ENCODE measurements around the gene GRK4. TPM values are rescaled to one million over a fixed set of nuclear protein-coding genes. Genes with fewer than 3 reads are reported as not detected.

The GRK4 gene
- total RNA-seq, 3 donors from 2014 or later (not counting 1 experiment from before 2014, with no cell fraction given): 2.0 to 6.4 (median 5.1) TPM

DNA sequence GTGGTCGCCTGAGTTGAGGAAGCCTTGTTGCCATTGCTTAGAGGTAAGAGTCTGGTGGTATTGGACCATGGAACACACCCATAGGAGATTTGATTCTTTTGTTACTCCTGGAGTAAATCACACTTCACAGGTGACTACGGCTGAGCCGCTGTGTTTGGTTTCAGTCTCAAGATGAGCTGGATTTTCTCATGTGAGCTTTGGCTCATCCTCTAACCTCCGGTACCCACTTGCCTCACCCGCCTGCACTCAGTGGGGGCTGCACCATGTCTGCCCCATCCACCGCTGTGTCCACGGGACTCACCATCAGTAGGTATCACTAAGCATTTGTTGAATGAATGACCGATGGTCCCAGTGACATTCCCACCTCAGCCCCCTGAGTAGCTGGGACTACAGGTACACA lies 58.3 kb downstream of the GRK4 start:
- no peaks in the 10 kb centered on the region for H3K4me1 ChIP-seq (ENCODE audit: control insufficient read depth, insufficient read depth, low read length)
- H3K9me3 ChIP-seq (ENCODE audit: control insufficient read depth, insufficient read depth, low read length): no peaks in the 10 kb centered on the region
- TF ChIP-seq, protein P1, sequence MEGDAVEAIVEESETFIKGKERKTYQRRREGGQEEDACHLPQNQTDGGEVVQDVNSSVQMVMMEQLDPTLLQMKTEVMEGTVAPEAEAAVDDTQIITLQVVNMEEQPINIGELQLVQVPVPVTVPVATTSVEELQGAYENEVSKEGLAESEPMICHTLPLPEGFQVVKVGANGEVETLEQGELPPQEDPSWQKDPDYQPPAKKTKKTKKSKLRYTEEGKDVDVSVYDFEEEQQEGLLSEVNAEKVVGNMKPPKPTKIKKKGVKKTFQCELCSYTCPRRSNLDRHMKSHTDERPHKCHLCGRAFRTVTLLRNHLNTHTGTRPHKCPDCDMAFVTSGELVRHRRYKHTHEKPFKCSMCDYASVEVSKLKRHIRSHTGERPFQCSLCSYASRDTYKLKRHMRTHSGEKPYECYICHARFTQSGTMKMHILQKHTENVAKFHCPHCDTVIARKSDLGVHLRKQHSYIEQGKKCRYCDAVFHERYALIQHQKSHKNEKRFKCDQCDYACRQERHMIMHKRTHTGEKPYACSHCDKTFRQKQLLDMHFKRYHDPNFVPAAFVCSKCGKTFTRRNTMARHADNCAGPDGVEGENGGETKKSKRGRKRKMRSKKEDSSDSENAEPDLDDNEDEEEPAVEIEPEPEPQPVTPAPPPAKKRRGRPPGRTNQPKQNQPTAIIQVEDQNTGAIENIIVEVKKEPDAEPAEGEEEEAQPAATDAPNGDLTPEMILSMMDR (IDR thresholded peaks at IDR 0.05): no peak
- DNase-seq (no peak), ATAC-seq (no peak)
- no peak overlapping the region for H3K4me3 Mint-ChIP-seq
- no peak overlapping the region for H3K4me3 ChIP-seq (ENCODE audit: low read length)
- no peaks in the 10 kb centered on the region for H3K36me3 ChIP-seq (ENCODE audit: control insufficient read depth, insufficient read depth, low read length)
- 84% methylated on average over 7 of the region's 8 CpGs for WGBS (ENCODE audit: insufficient coverage)
- no peak overlapping the region for H3K27ac Mint-ChIP-seq
- no peaks in the 10 kb centered on the region for H3K9me3 Mint-ChIP-seq
- peaks cover 10 to 12% of the 10 kb centered on the region in 2 donors for H3K27me3 Mint-ChIP-seq (ENCODE audit: low read depth in 2 of 2)
- no peaks in the 10 kb centered on the region for H3K27me3 ChIP-seq (ENCODE audit: control insufficient read depth, insufficient read depth, low read length)
- H3K27ac ChIP-seq (ENCODE audit: low read length): no peak overlapping the region
- intact Hi-C loops (cut with micrococcal nuclease): no loop called here
- H3K36me3 Mint-ChIP-seq: peaks cover 5% of the 10 kb centered on the region
- no peaks in the 10 kb centered on the region for H3K4me1 Mint-ChIP-seq

DNA sequence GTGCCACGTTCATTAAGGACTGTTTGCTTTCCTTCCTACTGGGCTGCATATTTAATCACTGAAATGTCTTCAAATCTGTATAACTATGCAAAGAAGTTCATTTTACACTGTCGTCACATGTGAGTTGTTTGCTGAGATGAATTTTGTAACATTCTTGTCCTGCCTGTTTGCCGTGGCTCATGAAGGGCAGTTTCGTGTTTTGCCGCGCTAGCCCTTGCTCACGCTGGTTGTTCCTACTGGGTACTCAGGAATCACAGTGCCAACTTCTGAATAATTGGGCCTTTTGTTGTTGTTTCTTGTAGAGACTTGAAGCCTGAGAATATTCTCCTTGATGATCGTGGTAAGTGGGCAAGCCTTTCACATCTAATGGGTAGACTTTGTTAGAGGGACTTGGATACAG lies 58.7 kb downstream of the GRK4 start:
- H3K4me3 ChIP-seq (ENCODE audit: low read length): no peak overlapping the region
- H3K27ac Mint-ChIP-seq: no peak overlapping the region
- DNase-seq: no peak
- H3K27me3 Mint-ChIP-seq (ENCODE audit: low read depth in 2 of 2): peaks cover 9 to 10% of the 10 kb centered on the region in 2 donors
- H3K27me3 ChIP-seq (ENCODE audit: control insufficient read depth, insufficient read depth, low read length): no peaks in the 10 kb centered on the region
- 84% methylated on average over 8 of the region's 8 CpGs for WGBS (ENCODE audit: insufficient coverage)
- H3K36me3 ChIP-seq (ENCODE audit: control insufficient read depth, insufficient read depth, low read length): no peaks in the 10 kb centered on the region
- no peaks in the 10 kb centered on the region for H3K4me1 Mint-ChIP-seq
- no peak overlapping the region for H3K4me3 Mint-ChIP-seq
- TF ChIP-seq, protein P1 (IDR thresholded peaks at IDR 0.05): no peak
- peaks cover 5% of the 10 kb centered on the region for H3K36me3 Mint-ChIP-seq
- intact Hi-C loops (cut with micrococcal nuclease): no loop called here
- no peaks in the 10 kb centered on the region for H3K9me3 Mint-ChIP-seq
- no peaks in the 10 kb centered on the region for H3K9me3 ChIP-seq (ENCODE audit: control insufficient read depth, insufficient read depth, low read length)
- ATAC-seq: no peak
- no peak overlapping the region for H3K27ac ChIP-seq (ENCODE audit: low read length)
- H3K4me1 ChIP-seq (ENCODE audit: control insufficient read depth, insufficient read depth, low read length): no peaks in the 10 kb centered on the region

DNA sequence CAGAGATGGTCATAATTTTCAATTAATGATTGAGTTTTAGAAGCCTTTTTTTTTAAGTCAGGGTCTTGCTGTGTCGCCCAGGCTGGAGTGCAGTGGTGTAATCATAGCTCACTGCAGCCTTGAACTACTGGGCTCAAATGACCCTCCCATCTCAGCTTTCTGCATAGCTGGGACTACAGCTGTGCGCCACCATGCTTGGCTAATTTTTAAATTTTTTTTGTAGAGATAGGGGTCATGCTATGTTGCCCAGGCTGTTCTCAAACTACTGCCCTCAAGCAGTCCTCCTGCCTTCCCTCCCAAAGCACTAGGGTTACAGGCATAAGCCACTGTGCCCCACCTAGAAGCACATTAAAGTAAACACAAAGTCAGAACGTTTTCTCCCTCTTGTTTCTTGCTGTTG lies 59.3 kb downstream of the GRK4 start:
- H3K27ac Mint-ChIP-seq: no peak overlapping the region
- peaks cover 9 to 10% of the 10 kb centered on the region in 2 donors for H3K27me3 Mint-ChIP-seq (ENCODE audit: low read depth in 2 of 2)
- ATAC-seq (no peak), DNase-seq (no peak)
- TF ChIP-seq, protein P1 (IDR thresholded peaks at IDR 0.05): no peak
- peaks cover 5% of the 10 kb centered on the region for H3K36me3 Mint-ChIP-seq
- no peaks in the 10 kb centered on the region for H3K36me3 ChIP-seq (ENCODE audit: control insufficient read depth, insufficient read depth, low read length)
- no peaks in the 10 kb centered on the region for H3K9me3 ChIP-seq (ENCODE audit: control insufficient read depth, insufficient read depth, low read length)
- no peaks in the 10 kb centered on the region for H3K27me3 ChIP-seq (ENCODE audit: control insufficient read depth, insufficient read depth, low read length)
- no peak overlapping the region for H3K27ac ChIP-seq (ENCODE audit: low read length)
- no peaks in the 10 kb centered on the region for H3K4me1 ChIP-seq (ENCODE audit: control insufficient read depth, insufficient read depth, low read length)
- 78% methylated on average over 2 of the region's 3 CpGs for WGBS (ENCODE audit: insufficient coverage)
- intact Hi-C loops (cut with micrococcal nuclease): no loop called here
- H3K4me1 Mint-ChIP-seq: no peaks in the 10 kb centered on the region
- no peak overlapping the region for H3K4me3 ChIP-seq (ENCODE audit: low read length)
- no peaks in the 10 kb centered on the region for H3K9me3 Mint-ChIP-seq
- H3K4me3 Mint-ChIP-seq: no peak overlapping the region

DNA sequence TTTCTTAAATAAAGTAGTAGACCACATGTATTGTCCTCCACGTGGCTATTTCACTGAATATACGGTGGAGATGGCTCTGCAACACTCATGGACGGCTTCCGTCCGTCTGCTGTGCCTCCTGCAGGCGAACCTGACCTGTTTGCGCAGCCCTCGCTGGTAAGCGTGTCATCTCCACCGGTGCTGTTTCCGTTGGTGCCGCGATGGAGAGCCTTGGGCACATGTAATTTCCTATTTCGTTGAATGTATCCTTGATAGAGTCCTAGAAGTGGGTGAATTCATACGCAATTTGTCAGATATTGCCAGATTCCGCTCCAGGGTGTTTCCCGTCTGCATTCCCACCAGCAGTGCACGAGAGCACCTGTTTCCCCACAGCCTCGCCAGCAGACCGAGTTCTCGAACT lies 62.5 kb downstream of the GRK4 start:
- DNase-seq: no peak
- H3K4me1 ChIP-seq (ENCODE audit: control insufficient read depth, insufficient read depth, low read length): no peaks in the 10 kb centered on the region
- H3K9me3 Mint-ChIP-seq: no peaks in the 10 kb centered on the region

More for the DNA sequence above, 62.5 kb downstream of the GRK4 start:
- Mint-ChIP-seq H3K4me1 (peaks cover 0 to 7% of the 10 kb centered on the region in 2 donors), H3K27me3 (ENCODE audit: low read depth in 2 of 2) (peaks cover 9 to 10% of the 10 kb centered on the region in 2 donors), H3K27ac (no peak overlapping the region), H3K4me3 (no peak overlapping the region), H3K36me3 (peaks cover 5% of the 10 kb centered on the region)
- no peaks in the 10 kb centered on the region for H3K9me3 ChIP-seq (ENCODE audit: control insufficient read depth, insufficient read depth, low read length)
- H3K27me3 ChIP-seq (ENCODE audit: control insufficient read depth, insufficient read depth, low read length): no peaks in the 10 kb centered on the region
- 91% methylated on average over 21 of the region's 21 CpGs for WGBS (ENCODE audit: insufficient coverage)
- intact Hi-C loops (cut with micrococcal nuclease): no loop called here
- no peak overlapping the region for H3K4me3 ChIP-seq (ENCODE audit: low read length)
- ATAC-seq: no peak
- H3K27ac ChIP-seq (ENCODE audit: low read length): no peak overlapping the region
- TF ChIP-seq, protein P1 (IDR thresholded peaks at IDR 0.05): no peak
- H3K36me3 ChIP-seq (ENCODE audit: control insufficient read depth, insufficient read depth, low read length): no peaks in the 10 kb centered on the region
